Panc1 (cell line): Measurements from ENCODE around the gene FAR2.

Experiments
- CTCF ChIP-seq: fragments of 450-650 bp; IDR thresholded peaks from 2 replicates; pipeline ENCODE4 v1.5.1; 2017; ENCODE audit warnings: mild to moderate bottlenecking
- REST ChIP-seq, 2 experiments: IDR thresholded peaks; 2 replicates each; pipeline ENCODE4 v1.6.1; 2011 to 2012; ENCODE audit warnings: low read depth in 2 of 2, control low read depth in 1 of 2, low read length in 1 of 2, mild to moderate bottlenecking in 1 of 2, moderate library complexity in 1 of 2; ENCODE audit not compliant: insufficient read depth in 1 of 2
- TCF7L2 ChIP-seq: IDR thresholded peaks from 2 replicates; pipeline ENCODE4 v1.6.1; 2011; ENCODE audit warnings: mild to moderate bottlenecking, low read depth, low read length, inconsistent platforms

DNA sequence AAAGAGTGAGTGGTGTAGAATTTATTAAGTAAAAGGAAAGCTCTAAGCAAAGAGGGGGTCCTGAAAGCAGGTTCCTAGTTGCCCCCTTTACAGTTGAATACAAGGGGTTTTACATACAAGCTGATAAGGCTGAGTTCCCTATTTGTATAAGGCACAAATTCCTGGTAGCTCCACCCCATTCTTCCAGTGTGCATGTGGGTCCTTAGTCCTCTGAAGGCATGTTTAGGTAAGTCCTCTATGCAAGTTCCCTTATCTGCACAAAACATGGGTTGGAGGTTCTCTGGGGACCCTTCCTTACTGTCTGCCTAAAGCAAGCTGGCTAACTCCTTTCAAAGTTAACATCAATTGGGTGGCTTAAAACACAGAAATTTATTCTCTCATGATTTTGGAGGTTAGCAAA, 2.9 kb upstream of the FAR2 start:
- TF ChIP-seq CTCF (no peak), TCF7L2 (no peak), REST (IDR thresholded peaks at IDR 0.05; ENCODE audit: insufficient read depth in 1 of 2, low read depth in 2 of 2, low read length in 1 of 2) (no peak)
